OCI-LY7 (cell line): ENCODE data around the gene GYPA. TPM values are rescaled to one million over a fixed set of nuclear protein-coding genes. Genes with fewer than 3 reads are reported as not detected.
"Not testable (repeated sequence)": the region's sequence is repeated elsewhere in the genome, so short reads cannot be mapped to it uniquely, and the experiment has no call there.

Source experiments
- BruUV-seq: library from RNA; stranded (reverse); fragments of 400-500 nt; replicated peaks from 2 replicates; lab custom pipeline; 2021; lab: Mats Ljungman, UMichigan
- CTCF ChIA-PET: fragments of 300-600 bp; sonication (Branson Sonifier 250); formaldehyde crosslinking; loops from one replicate; lab custom pipeline; 2022; ENCODE audit warnings: antibody characterized with exemption; ENCODE audit not compliant: unreplicated experiment; lab: Charles Lee
- POLR2A ChIA-PET: fragments of 300-600 bp; sonication (Branson Sonifier 250); formaldehyde crosslinking; loops from one replicate; lab custom pipeline; 2022; ENCODE audit warnings: antibody characterized with exemption; lab: Charles Lee
- DNase-seq: peaks from one replicate; pipeline ENCODE4 v3.0.0-alpha.2; 2015; ENCODE audit warnings: low spot score
- H2AFZ ChIP-seq: fragments of 200-600 bp; sonication (generic), shearing (Covaris generic); 2 replicates; pipeline ENCODE4 v1.6.1; 2014; ENCODE audit warnings: mild to moderate bottlenecking, antibody characterized with exemption, low read length, moderate library complexity
- H3K27ac ChIP-seq: fragments of 200-600 bp; sonication (generic); 2 replicates; pipeline ENCODE4 v1.5.1; 2014; ENCODE audit warnings: mixed run types, low read depth, mild to moderate bottlenecking, moderate library complexity, low read length, inconsistent platforms; ENCODE audit not compliant: poor library complexity, severe bottlenecking
- H3K36me3 ChIP-seq: fragments of 200-600 bp; sonication (generic); 2 replicates; pipeline ENCODE4 v1.6.1; 2014; ENCODE audit warnings: mild to moderate bottlenecking, antibody characterized with exemption, low read length, moderate library complexity, mixed read lengths; ENCODE audit not compliant: insufficient read depth
- H3K4me1 ChIP-seq: fragments of 200-600 bp; sonication (generic); 2 replicates; pipeline ENCODE4 v1.5.1; 2014; ENCODE audit warnings: mild to moderate bottlenecking, low read length; ENCODE audit not compliant: insufficient read depth, poor library complexity, severe bottlenecking
- H3K4me2 ChIP-seq: fragments of 200-600 bp; sonication (generic); 2 replicates; pipeline ENCODE4 v1.6.1; 2014; ENCODE audit warnings: mild to moderate bottlenecking, low read length
- H3K4me3 ChIP-seq: fragments of 200-600 bp; sonication (generic); 2 replicates; pipeline ENCODE4 v1.5.1; 2014; ENCODE audit warnings: mild to moderate bottlenecking, low read depth, low read length; ENCODE audit not compliant: poor library complexity, severe bottlenecking
- H3K79me2 ChIP-seq: fragments of 200-600 bp; sonication (generic); 2 replicates; pipeline ENCODE4 v1.6.1; 2016; ENCODE audit warnings: low read depth, mild to moderate bottlenecking, low read length, moderate library complexity, mixed read lengths; ENCODE audit not compliant: insufficient read depth
- H3K9me2 ChIP-seq: fragments of 200-600 bp; sonication (generic); 2 replicates; pipeline ENCODE4 v1.6.1; 2016; ENCODE audit warnings: mild to moderate bottlenecking, low read length, mixed read lengths; ENCODE audit not compliant: insufficient read depth
- H3K9me3 ChIP-seq: fragments of 200-600 bp; sonication (generic); 2 replicates; pipeline ENCODE4 v1.6.1; 2014; ENCODE audit warnings: mild to moderate bottlenecking, mixed run types, low read length, mixed read lengths
- H4K20me1 ChIP-seq: fragments of 200-600 bp; sonication (generic); 2 replicates; pipeline ENCODE4 v1.6.1; 2014; ENCODE audit warnings: mild to moderate bottlenecking, antibody characterized with exemption, low read length, moderate library complexity, mixed read lengths; ENCODE audit not compliant: insufficient read depth
- intact Hi-C: fragments of 100-400 bp; cut with micrococcal nuclease; formaldehyde crosslinking; loops from one replicate; pipeline ENCODE4 v1.10.0; 2022; ENCODE audit not compliant: unreplicated experiment
- total RNA-seq, 2 experiments: library from RNA; depleted of rRNA in 1 of 2; stranded (reverse); fragments of >200 nt in 1 of 2; shearing (Covaris generic) in 1 of 2; gene quantifications; 2 replicates each; pipeline ENCODE4 v1.2.3, GENCODE V29; 2014 to 2022

GYPA gene
- total RNA-seq, 2 experiments from 2014 or later, result not detected

GRCh38 chr4:144139547-144139946 is 971 bp downstream of the GYPA start:
- intact Hi-C loops, H3K9me3 ChIP-seq, H3K4me2 ChIP-seq, BruUV-seq, H3K36me3 ChIP-seq, H3K27ac ChIP-seq, H3K79me2 ChIP-seq, POLR2A ChIA-PET, CTCF ChIA-PET, H3K4me1 ChIP-seq, H2AFZ ChIP-seq, H3K4me3 ChIP-seq, H4K20me1 ChIP-seq, H3K9me2 ChIP-seq, DNase-seq: not testable (repeated sequence)

GRCh38 chr4:144138239-144138638 is 2.3 kb downstream of the GYPA start:
- BruUV-seq, H3K9me3 ChIP-seq, intact Hi-C loops, H3K4me3 ChIP-seq, H2AFZ ChIP-seq, H3K36me3 ChIP-seq, CTCF ChIA-PET, H3K79me2 ChIP-seq, POLR2A ChIA-PET, H3K9me2 ChIP-seq, H3K4me2 ChIP-seq, DNase-seq, H4K20me1 ChIP-seq, H3K27ac ChIP-seq, H3K4me1 ChIP-seq: not testable (repeated sequence)

- CTCF ChIA-PET, H4K20me1 ChIP-seq, intact Hi-C loops, H3K36me3 ChIP-seq, H3K79me2 ChIP-seq, H3K9me3 ChIP-seq, H3K27ac ChIP-seq, H3K4me1 ChIP-seq, BruUV-seq, DNase-seq, H3K9me2 ChIP-seq, H3K4me2 ChIP-seq, H2AFZ ChIP-seq, H3K4me3 ChIP-seq, POLR2A ChIA-PET: not testable (repeated sequence)
Observed at GRCh38 chr4:144137137-144137931, 3.2 kb downstream of the GYPA start.

- H3K9me2 ChIP-seq, H3K9me3 ChIP-seq, H3K36me3 ChIP-seq, H3K4me1 ChIP-seq, intact Hi-C loops, H4K20me1 ChIP-seq, CTCF ChIA-PET, H3K79me2 ChIP-seq, H3K4me2 ChIP-seq, POLR2A ChIA-PET, H3K27ac ChIP-seq, H2AFZ ChIP-seq, H3K4me3 ChIP-seq, BruUV-seq, DNase-seq: not testable (repeated sequence)
Observed at GRCh38 chr4:144136189-144136588, 4.3 kb downstream of the GYPA start.

- H3K36me3 ChIP-seq, H4K20me1 ChIP-seq, H3K4me3 ChIP-seq, H3K27ac ChIP-seq, H3K4me1 ChIP-seq, H3K4me2 ChIP-seq, H3K9me3 ChIP-seq, DNase-seq, BruUV-seq, CTCF ChIA-PET, intact Hi-C loops, H3K79me2 ChIP-seq, H2AFZ ChIP-seq, H3K9me2 ChIP-seq, POLR2A ChIA-PET: not testable (repeated sequence)
Observed at GRCh38 chr4:144130167-144130566, 10.4 kb downstream of the GYPA start.

GRCh38 chr4:144129336-144129875 is 11.1 kb downstream of the GYPA start:
- BruUV-seq, H3K4me2 ChIP-seq, H3K9me3 ChIP-seq, intact Hi-C loops, H2AFZ ChIP-seq, H3K4me1 ChIP-seq, H3K79me2 ChIP-seq, H3K9me2 ChIP-seq, H3K4me3 ChIP-seq, POLR2A ChIA-PET, DNase-seq, H4K20me1 ChIP-seq, H3K27ac ChIP-seq, CTCF ChIA-PET, H3K36me3 ChIP-seq: not testable (repeated sequence)
